Loucy (cell line): ENCODE measurements around the gene AVP.

Source experiments
- EZH2phosphoT487 ChIP-seq: fragments of 200-600 bp; IDR thresholded peaks from 2 replicates; pipeline ENCODE4 v1.6.1; 2018; ENCODE audit warnings: antibody characterized with exemption, mild to moderate bottlenecking, moderate library complexity, borderline replicate concordance
- TF ChIP-seq, protein P1 (sequence below): fragments of 200-600 bp; sonication (generic); conservative IDR thresholded peaks from 2 replicates; pipeline ENCODE4 v1.5.1; 2014; ENCODE audit warnings: mild to moderate bottlenecking, antibody characterized with exemption, low read length

DNA sequence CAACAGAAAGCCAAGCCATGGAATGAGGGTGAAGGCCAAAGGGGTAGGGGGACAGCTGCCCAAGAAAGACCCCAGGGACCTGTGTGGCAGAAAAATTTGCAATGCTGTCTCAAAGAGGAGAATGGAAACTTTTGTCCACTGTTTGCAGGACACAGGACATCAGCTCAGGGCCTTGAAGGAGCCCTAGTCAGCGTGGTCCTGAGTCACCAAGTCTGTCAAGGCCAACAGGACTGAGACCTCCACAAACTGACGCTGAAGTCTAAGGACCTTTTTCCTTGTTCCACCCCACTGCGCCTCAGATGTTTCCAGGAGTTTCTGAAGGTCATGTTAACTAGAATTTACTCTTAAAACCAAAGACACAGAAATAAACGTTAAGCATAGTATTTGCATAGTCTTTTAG is 31.8 kb upstream of the AVP start:
- TF ChIP-seq, protein P1, sequence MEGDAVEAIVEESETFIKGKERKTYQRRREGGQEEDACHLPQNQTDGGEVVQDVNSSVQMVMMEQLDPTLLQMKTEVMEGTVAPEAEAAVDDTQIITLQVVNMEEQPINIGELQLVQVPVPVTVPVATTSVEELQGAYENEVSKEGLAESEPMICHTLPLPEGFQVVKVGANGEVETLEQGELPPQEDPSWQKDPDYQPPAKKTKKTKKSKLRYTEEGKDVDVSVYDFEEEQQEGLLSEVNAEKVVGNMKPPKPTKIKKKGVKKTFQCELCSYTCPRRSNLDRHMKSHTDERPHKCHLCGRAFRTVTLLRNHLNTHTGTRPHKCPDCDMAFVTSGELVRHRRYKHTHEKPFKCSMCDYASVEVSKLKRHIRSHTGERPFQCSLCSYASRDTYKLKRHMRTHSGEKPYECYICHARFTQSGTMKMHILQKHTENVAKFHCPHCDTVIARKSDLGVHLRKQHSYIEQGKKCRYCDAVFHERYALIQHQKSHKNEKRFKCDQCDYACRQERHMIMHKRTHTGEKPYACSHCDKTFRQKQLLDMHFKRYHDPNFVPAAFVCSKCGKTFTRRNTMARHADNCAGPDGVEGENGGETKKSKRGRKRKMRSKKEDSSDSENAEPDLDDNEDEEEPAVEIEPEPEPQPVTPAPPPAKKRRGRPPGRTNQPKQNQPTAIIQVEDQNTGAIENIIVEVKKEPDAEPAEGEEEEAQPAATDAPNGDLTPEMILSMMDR = no peak
- TF ChIP-seq EZH2phosphoT487 = no peak
